WTC11 (cell line): Measurements from ENCODE around the gene PRAMEF5.
"Not testable (repeated sequence)": the region's sequence is repeated elsewhere in the genome, so short reads cannot be mapped to it uniquely, and the experiment has no call there.

Source experiments
- CREB1 ChIP-seq: sonication (generic); formaldehyde crosslinking; IDR thresholded peaks from 2 replicates; pipeline ENCODE4 v1.8.0; 2023; ENCODE audit warnings: mild to moderate bottlenecking, missing genetic modification reagents
- ETV6 ChIP-seq: sonication (generic); formaldehyde crosslinking; IDR thresholded peaks from 2 replicates; pipeline ENCODE4 v1.8.1; 2022; ENCODE audit warnings: mild to moderate bottlenecking, missing genetic modification reagents
- JUN ChIP-seq: sonication (generic); formaldehyde crosslinking; IDR thresholded peaks from 2 replicates; pipeline ENCODE4 v1.8.0; 2023; ENCODE audit warnings: mild to moderate bottlenecking, missing genetic modification reagents
- NR2C2 ChIP-seq: sonication (generic); formaldehyde crosslinking; IDR thresholded peaks from 2 replicates; pipeline ENCODE4 v1.8.0; 2022; ENCODE audit warnings: mild to moderate bottlenecking, missing genetic modification reagents
- SMAD3 ChIP-seq: sonication (generic); formaldehyde crosslinking; IDR thresholded peaks from 2 replicates; pipeline ENCODE4 v1.8.0; 2022; ENCODE audit warnings: missing genetic modification reagents, mild to moderate bottlenecking, borderline replicate concordance
- TCF7 ChIP-seq: sonication (generic); formaldehyde crosslinking; IDR thresholded peaks from 2 replicates; pipeline ENCODE4 v1.8.0; 2022; ENCODE audit warnings: mild to moderate bottlenecking, low read depth, missing genetic modification reagents, moderate library complexity
- TEAD4 ChIP-seq: sonication (generic); formaldehyde crosslinking; IDR thresholded peaks from 2 replicates; pipeline ENCODE4 v1.8.0; 2022; ENCODE audit warnings: mild to moderate bottlenecking, missing genetic modification reagents
- ZNF423 ChIP-seq: fragments of 250-450 bp; sonication (Bioruptor Pico); IDR thresholded peaks from 2 replicates; pipeline ENCODE4 v2.1.2; 2022; ENCODE audit warnings: mild to moderate bottlenecking, moderate library complexity
- TF ChIP-seq, protein P1 (sequence below): fragments of 250-450 bp; sonication (Bioruptor Pico); IDR thresholded peaks from 2 replicates; pipeline ENCODE4 v2.1.2; 2022; ENCODE audit warnings: mild to moderate bottlenecking, moderate library complexity
- TF ChIP-seq, protein P2 (sequence below): sonication (generic); formaldehyde crosslinking; IDR thresholded peaks from 2 replicates; pipeline ENCODE4 v1.8.1; 2023; ENCODE audit warnings: mild to moderate bottlenecking, missing genetic modification reagents
- TF ChIP-seq, protein P3 (sequence below): fragments of 200-600 bp; IDR thresholded peaks from 2 replicates; pipeline ENCODE4 v1.8.0; 2022; ENCODE audit warnings: antibody characterized with exemption
- TF ChIP-seq, protein P4 (sequence below): sonication (generic); formaldehyde crosslinking; IDR thresholded peaks from 2 replicates; pipeline ENCODE4 v1.8.0; 2022; ENCODE audit warnings: mild to moderate bottlenecking, missing genetic modification reagents
- TF ChIP-seq, protein P5 (sequence below): sonication (generic); formaldehyde crosslinking; IDR thresholded peaks from 2 replicates; pipeline ENCODE4 v1.8.1; 2023; ENCODE audit warnings: mild to moderate bottlenecking, missing genetic modification reagents, borderline replicate concordance

DNA sequence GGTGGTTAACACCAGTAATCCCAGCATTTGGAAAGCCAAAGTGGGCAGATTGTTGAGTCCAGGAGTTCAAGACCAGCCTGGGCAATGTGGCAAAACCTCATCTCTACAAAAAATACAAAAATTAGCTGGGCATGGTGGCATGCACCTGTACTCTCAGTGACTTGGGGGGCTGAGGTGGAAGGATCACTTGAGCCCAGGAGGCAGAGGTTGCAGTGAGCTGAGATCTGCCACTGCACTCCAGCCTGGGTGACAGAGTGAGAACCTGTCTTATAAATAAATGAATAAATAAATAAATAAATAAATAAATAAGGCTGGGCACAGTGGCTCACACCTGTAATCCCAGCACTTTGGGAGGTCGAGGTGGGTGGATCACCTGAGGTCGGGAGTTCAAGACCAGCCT lies 21.9 kb upstream of the PRAMEF5 start:
- not testable (repeated sequence) for TF ChIP-seq TEAD4; ZNF423; ETV6 (CRISPR knock-in tag); TCF7 (CRISPR knock-in tag); SMAD3 (CRISPR knock-in tag); NR2C2 (CRISPR knock-in tag); JUN (CRISPR knock-in tag); CREB1 (CRISPR knock-in tag)
- TF ChIP-seq, protein P1, sequence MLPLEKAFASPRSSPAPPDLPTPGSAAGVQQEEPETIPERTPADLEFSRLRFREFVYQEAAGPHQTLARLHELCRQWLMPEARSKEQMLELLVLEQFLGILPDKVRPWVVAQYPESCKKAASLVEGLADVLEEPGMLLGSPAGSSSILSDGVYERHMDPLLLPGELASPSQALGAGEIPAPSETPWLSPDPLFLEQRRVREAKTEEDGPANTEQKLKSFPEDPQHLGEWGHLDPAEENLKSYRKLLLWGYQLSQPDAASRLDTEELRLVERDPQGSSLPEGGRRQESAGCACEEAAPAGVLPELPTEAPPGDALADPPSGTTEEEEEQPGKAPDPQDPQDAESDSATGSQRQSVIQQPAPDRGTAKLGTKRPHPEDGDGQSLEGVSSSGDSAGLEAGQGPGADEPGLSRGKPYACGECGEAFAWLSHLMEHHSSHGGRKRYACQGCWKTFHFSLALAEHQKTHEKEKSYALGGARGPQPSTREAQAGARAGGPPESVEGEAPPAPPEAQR, result not testable (repeated sequence)
- TF ChIP-seq, protein P2, sequence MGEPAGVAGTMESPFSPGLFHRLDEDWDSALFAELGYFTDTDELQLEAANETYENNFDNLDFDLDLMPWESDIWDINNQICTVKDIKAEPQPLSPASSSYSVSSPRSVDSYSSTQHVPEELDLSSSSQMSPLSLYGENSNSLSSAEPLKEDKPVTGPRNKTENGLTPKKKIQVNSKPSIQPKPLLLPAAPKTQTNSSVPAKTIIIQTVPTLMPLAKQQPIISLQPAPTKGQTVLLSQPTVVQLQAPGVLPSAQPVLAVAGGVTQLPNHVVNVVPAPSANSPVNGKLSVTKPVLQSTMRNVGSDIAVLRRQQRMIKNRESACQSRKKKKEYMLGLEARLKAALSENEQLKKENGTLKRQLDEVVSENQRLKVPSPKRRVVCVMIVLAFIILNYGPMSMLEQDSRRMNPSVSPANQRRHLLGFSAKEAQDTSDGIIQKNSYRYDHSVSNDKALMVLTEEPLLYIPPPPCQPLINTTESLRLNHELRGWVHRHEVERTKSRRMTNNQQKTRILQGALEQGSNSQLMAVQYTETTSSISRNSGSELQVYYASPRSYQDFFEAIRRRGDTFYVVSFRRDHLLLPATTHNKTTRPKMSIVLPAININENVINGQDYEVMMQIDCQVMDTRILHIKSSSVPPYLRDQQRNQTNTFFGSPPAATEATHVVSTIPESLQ (CRISPR knock-in tag), result not testable (repeated sequence)
- TF ChIP-seq, protein P3, sequence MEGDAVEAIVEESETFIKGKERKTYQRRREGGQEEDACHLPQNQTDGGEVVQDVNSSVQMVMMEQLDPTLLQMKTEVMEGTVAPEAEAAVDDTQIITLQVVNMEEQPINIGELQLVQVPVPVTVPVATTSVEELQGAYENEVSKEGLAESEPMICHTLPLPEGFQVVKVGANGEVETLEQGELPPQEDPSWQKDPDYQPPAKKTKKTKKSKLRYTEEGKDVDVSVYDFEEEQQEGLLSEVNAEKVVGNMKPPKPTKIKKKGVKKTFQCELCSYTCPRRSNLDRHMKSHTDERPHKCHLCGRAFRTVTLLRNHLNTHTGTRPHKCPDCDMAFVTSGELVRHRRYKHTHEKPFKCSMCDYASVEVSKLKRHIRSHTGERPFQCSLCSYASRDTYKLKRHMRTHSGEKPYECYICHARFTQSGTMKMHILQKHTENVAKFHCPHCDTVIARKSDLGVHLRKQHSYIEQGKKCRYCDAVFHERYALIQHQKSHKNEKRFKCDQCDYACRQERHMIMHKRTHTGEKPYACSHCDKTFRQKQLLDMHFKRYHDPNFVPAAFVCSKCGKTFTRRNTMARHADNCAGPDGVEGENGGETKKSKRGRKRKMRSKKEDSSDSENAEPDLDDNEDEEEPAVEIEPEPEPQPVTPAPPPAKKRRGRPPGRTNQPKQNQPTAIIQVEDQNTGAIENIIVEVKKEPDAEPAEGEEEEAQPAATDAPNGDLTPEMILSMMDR, result not testable (repeated sequence)
- TF ChIP-seq, protein P4, sequence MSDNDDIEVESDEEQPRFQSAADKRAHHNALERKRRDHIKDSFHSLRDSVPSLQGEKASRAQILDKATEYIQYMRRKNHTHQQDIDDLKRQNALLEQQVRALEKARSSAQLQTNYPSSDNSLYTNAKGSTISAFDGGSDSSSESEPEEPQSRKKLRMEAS (CRISPR knock-in tag), result not testable (repeated sequence)
- TF ChIP-seq, protein P5, sequence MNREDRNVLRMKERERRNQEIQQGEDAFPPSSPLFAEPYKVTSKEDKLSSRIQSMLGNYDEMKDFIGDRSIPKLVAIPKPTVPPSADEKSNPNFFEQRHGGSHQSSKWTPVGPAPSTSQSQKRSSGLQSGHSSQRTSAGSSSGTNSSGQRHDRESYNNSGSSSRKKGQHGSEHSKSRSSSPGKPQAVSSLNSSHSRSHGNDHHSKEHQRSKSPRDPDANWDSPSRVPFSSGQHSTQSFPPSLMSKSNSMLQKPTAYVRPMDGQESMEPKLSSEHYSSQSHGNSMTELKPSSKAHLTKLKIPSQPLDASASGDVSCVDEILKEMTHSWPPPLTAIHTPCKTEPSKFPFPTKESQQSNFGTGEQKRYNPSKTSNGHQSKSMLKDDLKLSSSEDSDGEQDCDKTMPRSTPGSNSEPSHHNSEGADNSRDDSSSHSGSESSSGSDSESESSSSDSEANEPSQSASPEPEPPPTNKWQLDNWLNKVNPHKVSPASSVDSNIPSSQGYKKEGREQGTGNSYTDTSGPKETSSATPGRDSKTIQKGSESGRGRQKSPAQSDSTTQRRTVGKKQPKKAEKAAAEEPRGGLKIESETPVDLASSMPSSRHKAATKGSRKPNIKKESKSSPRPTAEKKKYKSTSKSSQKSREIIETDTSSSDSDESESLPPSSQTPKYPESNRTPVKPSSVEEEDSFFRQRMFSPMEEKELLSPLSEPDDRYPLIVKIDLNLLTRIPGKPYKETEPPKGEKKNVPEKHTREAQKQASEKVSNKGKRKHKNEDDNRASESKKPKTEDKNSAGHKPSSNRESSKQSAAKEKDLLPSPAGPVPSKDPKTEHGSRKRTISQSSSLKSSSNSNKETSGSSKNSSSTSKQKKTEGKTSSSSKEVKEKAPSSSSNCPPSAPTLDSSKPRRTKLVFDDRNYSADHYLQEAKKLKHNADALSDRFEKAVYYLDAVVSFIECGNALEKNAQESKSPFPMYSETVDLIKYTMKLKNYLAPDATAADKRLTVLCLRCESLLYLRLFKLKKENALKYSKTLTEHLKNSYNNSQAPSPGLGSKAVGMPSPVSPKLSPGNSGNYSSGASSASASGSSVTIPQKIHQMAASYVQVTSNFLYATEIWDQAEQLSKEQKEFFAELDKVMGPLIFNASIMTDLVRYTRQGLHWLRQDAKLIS, result not testable (repeated sequence)
